ENCODE data around the gene KRTAP10-5.
"Not testable (repeated sequence)": the region's sequence is repeated elsewhere in the genome, so short reads cannot be mapped to it uniquely, and the experiment has no call there.

The KRTAP10-5 gene

GRCh38 chr21:44550807-44551206, 29.6 kb downstream of the KRTAP10-5 start:
- TF ChIP-seq POLR2A (IDR thresholded peaks at IDR 0.05; ENCODE audit: low read depth, low read length) (no peak), SPI1 (IDR thresholded peaks at IDR 0.05; ENCODE audit: low read depth, low read length) (no peak), TAF1 (IDR thresholded peaks at IDR 0.05; ENCODE audit: low read depth, low read length) (no peak), PAX5 (IDR thresholded peaks at IDR 0.05; ENCODE audit: insufficient read depth, low read length, severe bottlenecking) (no peak), POLR2AphosphoS5 (IDR thresholded peaks at IDR 0.05; ENCODE audit: low read depth, low read length) (no peak)
- DNase-seq (ENCODE audit: insufficient read length, low spot score) (no peak), FAIRE-seq (no peak)

GRCh38 chr21:44550285-44550684, 30.1 kb downstream of the KRTAP10-5 start:
- not testable (repeated sequence) for DNase-seq (ENCODE audit: insufficient read length, low spot score); FAIRE-seq

GRCh38 chr21:44549525-44550211, 30.7 kb downstream of the KRTAP10-5 start:
- FAIRE-seq (no peak), DNase-seq (ENCODE audit: insufficient read length, low spot score) (no peak)
- no peak for TF ChIP-seq POLR2A (IDR thresholded peaks at IDR 0.05; ENCODE audit: low read depth, low read length)

GRCh38 chr21:44548922-44549321, 31.5 kb downstream of the KRTAP10-5 start:
- FAIRE-seq (no peak), DNase-seq (ENCODE audit: insufficient read length, low spot score) (no peak)
- TF ChIP-seq SPI1 (IDR thresholded peaks at IDR 0.05; ENCODE audit: low read depth, low read length) (no peak), POLR2A (IDR thresholded peaks at IDR 0.05; ENCODE audit: low read depth, low read length) (no peak), TAF1 (IDR thresholded peaks at IDR 0.05; ENCODE audit: low read depth, low read length) (no peak), PAX5 (IDR thresholded peaks at IDR 0.05; ENCODE audit: insufficient read depth, low read length, severe bottlenecking) (no peak), POLR2AphosphoS5 (IDR thresholded peaks at IDR 0.05; ENCODE audit: low read depth, low read length) (no peak), POU2F2 (IDR thresholded peaks at IDR 0.05; ENCODE audit: low read depth, low read length) (no peak)

GRCh38 chr21:44548381-44548780, 32.0 kb downstream of the KRTAP10-5 start:
- TF ChIP-seq POLR2AphosphoS5 (IDR thresholded peaks at IDR 0.05; ENCODE audit: low read depth, low read length) (no peak), POU2F2 (IDR thresholded peaks at IDR 0.05; ENCODE audit: low read depth, low read length) (no peak), TAF1 (IDR thresholded peaks at IDR 0.05; ENCODE audit: low read depth, low read length) (no peak), PAX5 (IDR thresholded peaks at IDR 0.05; ENCODE audit: insufficient read depth, low read length, severe bottlenecking) (no peak), SPI1 (IDR thresholded peaks at IDR 0.05; ENCODE audit: low read depth, low read length) (no peak), POLR2A (IDR thresholded peaks at IDR 0.05; ENCODE audit: low read depth, low read length) (no peak)
- no peak for DNase-seq (ENCODE audit: insufficient read length, low spot score)
- no peak for FAIRE-seq

GRCh38 chr21:44547656-44548331, 32.6 kb downstream of the KRTAP10-5 start:
- DNase-seq (ENCODE audit: insufficient read length, low spot score) (no peak), FAIRE-seq (no peak)
- TF ChIP-seq POLR2AphosphoS5 (IDR thresholded peaks at IDR 0.05; ENCODE audit: low read depth, low read length): no peak
- TF ChIP-seq POU2F2 (IDR thresholded peaks at IDR 0.05; ENCODE audit: low read depth, low read length): no peak
- no peak for TF ChIP-seq PAX5 (IDR thresholded peaks at IDR 0.05; ENCODE audit: insufficient read depth, low read length, severe bottlenecking)
- no peak for TF ChIP-seq POLR2A (IDR thresholded peaks at IDR 0.05; ENCODE audit: low read depth, low read length)
- no peak for TF ChIP-seq SPI1 (IDR thresholded peaks at IDR 0.05; ENCODE audit: low read depth, low read length)
- no peak for TF ChIP-seq TAF1 (IDR thresholded peaks at IDR 0.05; ENCODE audit: low read depth, low read length)

GRCh38 chr21:44544566-44544965, 35.8 kb downstream of the KRTAP10-5 start:
- TF ChIP-seq SPI1 (IDR thresholded peaks at IDR 0.05; ENCODE audit: low read depth, low read length) (no peak), TAF1 (IDR thresholded peaks at IDR 0.05; ENCODE audit: low read depth, low read length) (no peak), PAX5 (IDR thresholded peaks at IDR 0.05; ENCODE audit: insufficient read depth, low read length, severe bottlenecking) (no peak), POLR2A (IDR thresholded peaks at IDR 0.05; ENCODE audit: low read depth, low read length) (no peak), POLR2AphosphoS5 (IDR thresholded peaks at IDR 0.05; ENCODE audit: low read depth, low read length) (no peak), POU2F2 (IDR thresholded peaks at IDR 0.05; ENCODE audit: low read depth, low read length) (no peak)
- FAIRE-seq (no peak), DNase-seq (ENCODE audit: insufficient read length, low spot score) (no peak)

- DNase-seq (ENCODE audit: insufficient read length, low spot score) (no peak), FAIRE-seq (no peak)
- TF ChIP-seq SPI1 (IDR thresholded peaks at IDR 0.05; ENCODE audit: low read depth, low read length): no peak
- TF ChIP-seq PAX5 (IDR thresholded peaks at IDR 0.05; ENCODE audit: insufficient read depth, low read length, severe bottlenecking): no peak
- no peak for TF ChIP-seq POU2F2 (IDR thresholded peaks at IDR 0.05; ENCODE audit: low read depth, low read length)
These were observed 37.7 kb downstream of the KRTAP10-5 start for GRCh38 chr21:44542716-44543115.

GRCh38 chr21:44540741-44541288, 39.6 kb downstream of the KRTAP10-5 start:
- no peak for TF ChIP-seq POLR2AphosphoS5 (IDR thresholded peaks at IDR 0.05; ENCODE audit: low read depth, low read length)
- no peak for TF ChIP-seq POU2F2 (IDR thresholded peaks at IDR 0.05; ENCODE audit: low read depth, low read length)
- TF ChIP-seq PAX5 (IDR thresholded peaks at IDR 0.05; ENCODE audit: insufficient read depth, low read length, severe bottlenecking): no peak
- TF ChIP-seq TAF1 (IDR thresholded peaks at IDR 0.05; ENCODE audit: low read depth, low read length): no peak
- TF ChIP-seq SPI1 (IDR thresholded peaks at IDR 0.05; ENCODE audit: low read depth, low read length): no peak
- no peak for TF ChIP-seq POLR2A (IDR thresholded peaks at IDR 0.05; ENCODE audit: low read depth, low read length)
- DNase-seq (ENCODE audit: insufficient read length, low spot score) (no peak), FAIRE-seq (no peak)

- DNase-seq (ENCODE audit: insufficient read length, low spot score) (no peak), FAIRE-seq (no peak)
- no peak for TF ChIP-seq PAX5 (IDR thresholded peaks at IDR 0.05; ENCODE audit: insufficient read depth, low read length, severe bottlenecking)
- no peak for TF ChIP-seq POLR2A (IDR thresholded peaks at IDR 0.05; ENCODE audit: low read depth, low read length)
- no peak for TF ChIP-seq TAF1 (IDR thresholded peaks at IDR 0.05; ENCODE audit: low read depth, low read length)
- no peak for TF ChIP-seq SPI1 (IDR thresholded peaks at IDR 0.05; ENCODE audit: low read depth, low read length)
- no peak for TF ChIP-seq POLR2AphosphoS5 (IDR thresholded peaks at IDR 0.05; ENCODE audit: low read depth, low read length)
- no peak for TF ChIP-seq POU2F2 (IDR thresholded peaks at IDR 0.05; ENCODE audit: low read depth, low read length)
These were observed 40.3 kb downstream of the KRTAP10-5 start, which contains the start of gene KRTAP10-1 for GRCh38 chr21:44539991-44540666. Gene KRTAP10-1 (minus strand): TSS chr21:44540195. CDS start chr21:44540150, 45 bp downstream.

Measured in GM12891 (cell line).